Measurements from ENCODE around the gene APOO.

- TF ChIP-seq POLR2A (IDR thresholded peaks at IDR 0.05; ENCODE audit: low read depth, low read length) (no peak), TAF1 (IDR thresholded peaks at IDR 0.05; ENCODE audit: borderline replicate concordance, low read depth, low read length) (no peak)
These were observed 24.3 kb upstream of the APOO start for GRCh38 chrX:23932046-23932445.
